ENCODE measurements around the gene MYMK.

MYMK gene

DNA sequence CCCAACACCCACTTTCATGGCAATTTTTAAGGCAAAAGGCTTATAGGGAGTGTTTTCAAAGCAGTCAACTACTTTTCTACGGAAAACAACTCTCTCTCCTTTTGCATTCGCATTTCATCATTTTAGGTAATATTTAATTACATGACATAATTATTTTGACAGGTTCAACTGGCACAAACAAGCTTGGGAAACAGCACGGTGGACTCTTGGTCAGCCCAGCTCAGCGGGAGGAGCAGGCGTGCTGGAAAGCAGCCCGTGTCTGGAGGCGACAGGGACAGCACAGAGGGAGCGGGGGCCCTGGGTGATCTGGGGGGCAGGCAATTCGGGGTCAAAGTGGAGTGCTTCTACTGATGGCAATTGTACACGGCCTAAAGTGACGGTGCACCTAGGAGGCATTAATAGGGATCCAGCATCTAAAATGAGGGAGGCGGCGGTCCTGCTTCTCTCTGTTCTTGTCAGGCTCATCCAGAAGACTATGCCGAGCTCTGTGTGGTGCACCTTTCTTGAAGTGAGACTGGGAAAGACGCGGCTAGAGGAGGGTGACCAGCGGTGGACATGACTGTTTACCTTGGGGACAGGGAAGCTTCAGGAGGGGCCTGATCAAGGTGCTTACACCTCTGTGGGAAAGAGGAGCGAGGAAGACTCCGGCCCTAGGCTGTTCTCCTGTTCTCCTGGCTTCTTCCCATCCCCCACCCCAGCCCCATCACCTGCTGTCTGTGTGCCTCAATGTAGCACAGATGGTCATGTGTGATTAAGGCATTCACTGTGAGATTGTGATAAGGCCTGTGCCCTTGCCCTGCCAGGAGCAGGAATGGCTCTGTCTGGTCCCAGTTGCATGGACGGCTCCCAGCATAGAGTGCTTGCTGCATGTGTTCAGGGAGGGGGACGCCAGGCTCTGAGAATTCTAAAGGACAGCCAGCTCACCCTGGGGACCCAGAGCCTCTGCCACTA, 3.4 kb downstream of the MYMK start:
- DNase-seq (ENCODE audit: low read depth, low spot score): no peak
- Histone ChIP-seq H3K4me3 (no peak overlapping the region), H3K27ac (no peak overlapping the region)

DNA sequence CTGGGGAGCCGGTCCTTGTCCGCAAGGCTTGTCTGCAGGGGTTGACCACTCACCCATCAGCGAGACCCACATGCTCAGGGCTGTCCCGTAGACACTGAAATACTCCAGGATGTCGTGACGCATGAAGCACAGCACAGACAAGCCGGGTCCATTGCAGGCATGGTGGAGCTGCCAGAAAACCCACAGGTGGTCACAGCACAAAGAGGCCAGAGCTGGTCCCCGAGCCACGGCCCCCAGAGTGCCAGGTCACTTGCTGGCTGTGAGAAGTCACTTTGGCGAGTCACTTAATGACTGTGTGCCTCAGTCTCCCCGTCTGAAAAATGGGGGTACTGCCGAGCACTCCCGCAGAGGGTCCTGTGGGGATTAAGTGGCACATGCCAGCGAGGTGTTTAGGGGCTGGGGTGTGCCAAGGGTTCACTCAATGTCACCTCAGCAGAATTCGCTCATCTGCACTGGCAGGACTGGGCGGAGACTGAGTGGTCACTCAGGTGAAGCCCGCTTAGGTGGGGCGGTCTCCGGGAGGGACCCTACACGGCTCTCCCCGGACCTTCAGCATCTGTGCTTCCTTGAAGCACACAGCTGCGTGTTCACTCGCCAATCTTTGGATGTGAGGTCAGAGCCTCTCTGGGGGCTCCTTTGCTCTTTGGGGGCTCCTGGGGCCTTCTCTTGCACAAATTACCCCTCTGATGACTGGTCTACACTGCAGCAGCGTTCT, 4.5 kb downstream of the MYMK start:
- DNase-seq (ENCODE audit: low read depth, low spot score): no peak
- no peaks in the 10 kb centered on the region for H3K36me3 ChIP-seq (ENCODE audit: insufficient read depth, low read length)
- TF ChIP-seq FOXP2 (optimal IDR thresholded peaks at IDR 0.05; ENCODE audit: control extremely low read depth, extremely low read length, insufficient read depth) (no peak), POLR2AphosphoS5 (IDR thresholded peaks at IDR 0.05; ENCODE audit: borderline replicate concordance, low read depth, low read length) (no peak), EZH2 (IDR thresholded peaks at IDR 0.05) (no peak)
- H3K27ac ChIP-seq: no peak overlapping the region
- H3K9me3 ChIP-seq (ENCODE audit: low read depth, low read length): no peaks in the 10 kb centered on the region
- H3K9ac ChIP-seq (ENCODE audit: insufficient read length): no peak overlapping the region
- no peak overlapping the region for H3K4me3 ChIP-seq

More for the DNA sequence above, 3.4 kb downstream of the MYMK start:
- H3K9ac ChIP-seq (ENCODE audit: insufficient read length): no peak overlapping the region
- H3K36me3 ChIP-seq (ENCODE audit: insufficient read depth, low read length): no peaks in the 10 kb centered on the region
- TF ChIP-seq EZH2 (IDR thresholded peaks at IDR 0.05) (no peak), FOXP2 (optimal IDR thresholded peaks at IDR 0.05; ENCODE audit: control extremely low read depth, extremely low read length, insufficient read depth) (no peak), POLR2AphosphoS5 (IDR thresholded peaks at IDR 0.05; ENCODE audit: borderline replicate concordance, low read depth, low read length) (no peak)
- H3K9me3 ChIP-seq (ENCODE audit: low read depth, low read length): no peaks in the 10 kb centered on the region

DNA sequence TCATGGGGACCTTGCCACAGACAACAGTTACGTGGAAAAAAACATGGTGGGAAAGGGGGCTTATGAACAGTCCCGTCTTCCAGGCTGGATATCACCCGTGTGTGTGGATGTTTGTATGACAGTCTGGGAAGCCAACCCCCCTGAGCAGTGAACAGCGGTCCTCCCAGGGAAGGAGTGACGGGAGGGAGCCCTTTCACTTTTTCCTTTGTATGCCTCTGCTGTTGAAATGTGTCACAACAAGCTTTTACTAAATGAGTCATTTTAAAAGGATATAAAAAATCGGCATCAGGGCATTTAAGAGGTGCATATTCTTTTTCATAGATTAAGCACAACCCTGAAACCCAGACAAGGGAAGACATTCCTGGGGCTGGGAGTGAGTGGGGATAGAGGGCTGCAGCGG, 5.1 kb downstream of the MYMK start:
- Histone ChIP-seq H3K36me3 (ENCODE audit: insufficient read depth, low read length) (no peaks in the 10 kb centered on the region), H3K4me3 (no peak overlapping the region), H3K27ac (no peak overlapping the region), H3K9ac (ENCODE audit: insufficient read length) (no peak overlapping the region), H3K9me3 (ENCODE audit: low read depth, low read length) (no peaks in the 10 kb centered on the region)
- DNase-seq (ENCODE audit: low read depth, low spot score): no peak
- TF ChIP-seq POLR2AphosphoS5 (IDR thresholded peaks at IDR 0.05; ENCODE audit: borderline replicate concordance, low read depth, low read length): no peak
- TF ChIP-seq FOXP2 (optimal IDR thresholded peaks at IDR 0.05; ENCODE audit: control extremely low read depth, extremely low read length, insufficient read depth): no peak
- no peak for TF ChIP-seq EZH2 (IDR thresholded peaks at IDR 0.05)

DNA sequence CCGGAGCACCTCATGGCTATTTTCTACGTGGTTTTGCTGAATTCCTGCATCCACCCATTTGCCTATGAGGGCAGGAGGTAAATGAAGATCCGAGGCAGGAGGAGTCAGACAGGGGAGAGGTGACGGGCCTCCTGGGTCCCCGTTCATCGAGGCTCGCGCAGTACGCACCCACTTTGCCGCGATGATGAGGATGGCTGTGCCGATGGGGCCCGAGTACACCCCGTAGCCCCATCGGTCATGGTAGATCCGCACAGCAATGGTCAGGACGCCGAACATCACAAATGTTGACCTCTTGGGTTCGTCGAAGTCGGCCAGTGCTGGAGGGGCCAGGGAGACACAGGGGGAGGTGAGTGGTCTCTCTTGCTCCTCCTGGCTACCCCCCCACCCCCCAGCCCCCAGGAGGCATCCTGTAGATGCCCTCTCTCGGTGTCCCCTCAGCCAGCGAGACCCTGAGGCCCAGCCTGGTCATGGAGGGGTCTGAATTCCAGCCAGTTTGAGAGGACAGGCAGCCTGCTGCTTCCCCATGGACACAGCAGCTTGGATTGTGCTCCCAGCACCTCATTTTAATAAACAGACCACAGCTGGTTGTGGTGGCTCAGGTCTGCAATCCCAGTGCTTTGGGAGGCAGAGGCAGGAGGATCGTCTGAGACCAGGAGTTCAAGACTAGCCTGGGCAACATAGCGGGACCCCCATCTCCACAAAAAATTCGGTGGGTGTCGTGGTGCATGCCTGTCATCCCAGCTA, 5.9 kb downstream of the MYMK start:
- Histone ChIP-seq H3K9me3 (ENCODE audit: low read depth, low read length) (no peaks in the 10 kb centered on the region), H3K4me3 (no peak overlapping the region), H3K9ac (ENCODE audit: insufficient read length) (no peak overlapping the region), H3K27ac (no peak overlapping the region), H3K36me3 (ENCODE audit: insufficient read depth, low read length) (no peaks in the 10 kb centered on the region)
- DNase-seq (ENCODE audit: low read depth, low spot score): no peak
- no peak for TF ChIP-seq FOXP2 (optimal IDR thresholded peaks at IDR 0.05; ENCODE audit: control extremely low read depth, extremely low read length, insufficient read depth)
- no peak for TF ChIP-seq EZH2 (IDR thresholded peaks at IDR 0.05)
- no peak for TF ChIP-seq POLR2AphosphoS5 (IDR thresholded peaks at IDR 0.05; ENCODE audit: borderline replicate concordance, low read depth, low read length)

DNA sequence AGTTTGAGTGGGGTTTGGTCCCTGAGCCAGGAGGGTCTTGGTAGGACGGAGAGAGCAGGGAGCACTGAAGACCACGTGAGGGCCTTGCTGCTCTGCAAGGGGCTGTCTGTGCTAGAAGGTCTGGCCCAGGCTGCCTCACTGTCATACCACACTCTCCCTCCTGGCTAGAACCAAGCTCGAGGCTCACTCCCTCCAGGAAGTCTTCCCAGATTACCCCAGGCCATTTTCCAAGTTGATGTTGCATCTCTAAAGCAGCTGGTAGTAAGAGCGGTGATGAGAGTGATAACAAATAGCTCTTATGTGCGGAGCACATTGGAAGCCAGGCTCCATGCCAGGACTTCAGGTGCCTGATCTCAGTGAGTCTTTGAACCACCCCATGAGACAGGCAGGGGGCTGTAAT, 6.6 kb downstream of the MYMK start:
- TF ChIP-seq FOXP2 (optimal IDR thresholded peaks at IDR 0.05; ENCODE audit: control extremely low read depth, extremely low read length, insufficient read depth) (no peak), EZH2 (IDR thresholded peaks at IDR 0.05) (no peak), POLR2AphosphoS5 (IDR thresholded peaks at IDR 0.05; ENCODE audit: borderline replicate concordance, low read depth, low read length) (no peak)
- no peak for DNase-seq (ENCODE audit: low read depth, low spot score)
- Histone ChIP-seq H3K9ac (ENCODE audit: insufficient read length) (no peak overlapping the region), H3K4me3 (no peak overlapping the region), H3K27ac (no peak overlapping the region), H3K36me3 (ENCODE audit: insufficient read depth, low read length) (no peaks in the 10 kb centered on the region), H3K9me3 (ENCODE audit: low read depth, low read length) (no peaks in the 10 kb centered on the region)

DNA sequence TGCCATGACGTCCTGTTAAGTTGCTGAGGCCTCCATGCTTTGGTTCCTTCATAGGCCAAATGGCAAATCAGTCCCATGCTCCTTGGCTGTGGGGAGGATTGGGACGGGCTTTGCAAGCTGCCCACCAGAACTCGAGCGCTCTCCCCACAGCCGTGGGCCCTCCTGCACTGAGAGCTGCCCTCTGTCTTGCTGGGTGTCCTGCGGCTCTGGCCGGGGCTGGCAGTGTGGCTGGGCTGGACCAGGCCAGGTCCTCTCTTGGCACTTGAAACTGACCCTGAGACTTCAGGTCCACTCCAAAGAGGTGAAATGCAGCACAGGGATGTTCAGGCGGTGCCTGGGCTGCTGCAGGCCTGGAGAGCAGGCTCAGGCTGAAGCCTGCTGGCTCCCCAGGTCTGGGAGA, 7.0 kb downstream of the MYMK start:
- no peak for TF ChIP-seq POLR2AphosphoS5 (IDR thresholded peaks at IDR 0.05; ENCODE audit: borderline replicate concordance, low read depth, low read length)
- TF ChIP-seq EZH2 (IDR thresholded peaks at IDR 0.05): no peak
- no peak for TF ChIP-seq FOXP2 (optimal IDR thresholded peaks at IDR 0.05; ENCODE audit: control extremely low read depth, extremely low read length, insufficient read depth)
- no peak overlapping the region for H3K9ac ChIP-seq (ENCODE audit: insufficient read length)
- no peak for DNase-seq (ENCODE audit: low read depth, low spot score)
- H3K27ac ChIP-seq: no peak overlapping the region
- no peaks in the 10 kb centered on the region for H3K36me3 ChIP-seq (ENCODE audit: insufficient read depth, low read length)
- no peak overlapping the region for H3K4me3 ChIP-seq
- no peaks in the 10 kb centered on the region for H3K9me3 ChIP-seq (ENCODE audit: low read depth, low read length)

DNA sequence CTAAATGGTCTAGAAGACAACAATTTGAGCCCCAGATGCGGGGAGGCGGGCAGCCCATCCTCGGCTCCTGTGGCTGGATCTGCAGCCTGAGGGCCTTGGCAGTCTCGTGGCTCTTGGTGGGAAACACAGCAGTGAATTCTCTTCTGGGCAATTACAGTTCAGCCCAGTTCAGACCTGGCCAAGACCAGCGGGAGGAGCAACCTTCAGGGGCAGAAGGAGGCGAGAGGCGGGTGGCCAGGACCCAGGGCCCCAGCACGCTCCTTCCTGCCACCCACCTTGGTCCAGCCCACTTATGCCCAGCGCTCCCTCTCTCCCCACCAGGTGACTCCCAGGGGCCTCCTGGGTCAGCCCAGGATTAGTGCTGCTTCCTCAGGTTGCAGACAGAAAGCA, 7.8 kb downstream of the MYMK start:
- no peak overlapping the region for H3K27ac ChIP-seq
- TF ChIP-seq FOXP2 (optimal IDR thresholded peaks at IDR 0.05; ENCODE audit: control extremely low read depth, extremely low read length, insufficient read depth) (no peak), POLR2AphosphoS5 (IDR thresholded peaks at IDR 0.05; ENCODE audit: borderline replicate concordance, low read depth, low read length) (no peak), EZH2 (IDR thresholded peaks at IDR 0.05) (no peak)
- no peak overlapping the region for H3K4me3 ChIP-seq
- no peak overlapping the region for H3K9ac ChIP-seq (ENCODE audit: insufficient read length)
- no peak for DNase-seq (ENCODE audit: low read depth, low spot score)
- no peaks in the 10 kb centered on the region for H3K9me3 ChIP-seq (ENCODE audit: low read depth, low read length)
- no peaks in the 10 kb centered on the region for H3K36me3 ChIP-seq (ENCODE audit: insufficient read depth, low read length)

Data from SK-N-MC (cell line).